IPS-18a (cell line): ENCODE data around the gene LMF1.
A peak's percentile ranks its signal among the peaks of the same experiment; 100 is the strongest.

Experiments
- H3K27ac ChIP-seq: one replicate; pipeline ENCODE4 v1.5.1; 2013; ENCODE audit warnings: low read length
- H3K27me3 ChIP-seq: one replicate; pipeline ENCODE4 v1.6.1; 2013; ENCODE audit warnings: mild to moderate bottlenecking, low read length; ENCODE audit not compliant: control insufficient read depth, insufficient read depth
- H3K36me3 ChIP-seq: one replicate; pipeline ENCODE4 v1.6.1; 2013; ENCODE audit warnings: low read depth, low read length; ENCODE audit not compliant: control insufficient read depth
- H3K4me1 ChIP-seq: one replicate; pipeline ENCODE4 v1.6.1; 2013; ENCODE audit warnings: low read depth, low read length; ENCODE audit not compliant: control insufficient read depth
- H3K4me3 ChIP-seq: one replicate; pipeline ENCODE4 v1.5.1; 2013; ENCODE audit warnings: low read length
- H3K9ac ChIP-seq: one replicate; pipeline ENCODE4 v1.6.1; 2013; ENCODE audit warnings: mild to moderate bottlenecking, low read length, moderate library complexity
- H3K9me3 ChIP-seq: one replicate; pipeline ENCODE4 v1.6.1; 2013; ENCODE audit warnings: low read depth, low read length; ENCODE audit not compliant: control insufficient read depth

Gene LMF1

GRCh38 chr16:999677-1000076 lies 28.9 kb upstream of the LMF1 start:
- Histone ChIP-seq H3K36me3 (no peaks in the 10 kb centered on the region), H3K9ac (no peak overlapping the region), H3K4me3 (no peak overlapping the region), H3K4me1 (no peaks in the 10 kb centered on the region), H3K27ac (no peak overlapping the region), H3K9me3 (peaks cover 9% of the 10 kb centered on the region), H3K27me3 (peaks cover 6% of the 10 kb centered on the region)

GRCh38 chr16:998615-999014 lies 27.8 kb upstream of the LMF1 start:
- peaks cover 9% of the 10 kb centered on the region for H3K9me3 ChIP-seq
- peaks cover 6% of the 10 kb centered on the region for H3K27me3 ChIP-seq
- no peak overlapping the region for H3K9ac ChIP-seq

GRCh38 chr16:998211-998610 lies 27.4 kb upstream of the LMF1 start:
- no peak overlapping the region for H3K9ac ChIP-seq
- H3K4me3 ChIP-seq = no peak overlapping the region
- H3K36me3 ChIP-seq = no peaks in the 10 kb centered on the region
- H3K27me3 ChIP-seq = peaks cover 6% of the 10 kb centered on the region
- no peaks in the 10 kb centered on the region for H3K4me1 ChIP-seq
- peaks cover 9% of the 10 kb centered on the region for H3K9me3 ChIP-seq
- no peak overlapping the region for H3K27ac ChIP-seq

More at GRCh38 chr16:998615-999014, 27.8 kb upstream of the LMF1 start:
- no peak overlapping the region for H3K27ac ChIP-seq
- H3K36me3 ChIP-seq = no peaks in the 10 kb centered on the region
- no peak overlapping the region for H3K4me3 ChIP-seq
- no peaks in the 10 kb centered on the region for H3K4me1 ChIP-seq

- peak overlapping the region; percentile 34 for H3K4me3 ChIP-seq
- peaks cover 9% of the 10 kb centered on the region for H3K9me3 ChIP-seq
- no peak overlapping the region for H3K9ac ChIP-seq
- H3K36me3 ChIP-seq = no peaks in the 10 kb centered on the region
- H3K27ac ChIP-seq = no peak overlapping the region
- H3K27me3 ChIP-seq = peaks cover 6% of the 10 kb centered on the region
- H3K4me1 ChIP-seq = no peaks in the 10 kb centered on the region
Observed at GRCh38 chr16:997440-998051, 26.8 kb upstream of the LMF1 start.

GRCh38 chr16:996681-997080 lies 25.9 kb upstream of the LMF1 start:
- Histone ChIP-seq H3K27me3 (peaks cover 6% of the 10 kb centered on the region), H3K36me3 (no peaks in the 10 kb centered on the region), H3K4me3 (no peak overlapping the region), H3K4me1 (no peaks in the 10 kb centered on the region), H3K9me3 (peaks cover 9% of the 10 kb centered on the region), H3K27ac (no peak overlapping the region), H3K9ac (no peak overlapping the region)

- H3K27me3 ChIP-seq = peaks cover 6% of the 10 kb centered on the region
- no peaks in the 10 kb centered on the region for H3K4me1 ChIP-seq
Observed at GRCh38 chr16:995783-996182, 25.0 kb upstream of the LMF1 start.

GRCh38 chr16:995087-995486 lies 24.3 kb upstream of the LMF1 start:
- no peak overlapping the region for H3K27ac ChIP-seq
- H3K4me3 ChIP-seq = no peak overlapping the region
- H3K27me3 ChIP-seq = peaks cover 6% of the 10 kb centered on the region
- H3K9ac ChIP-seq = no peak overlapping the region
- H3K4me1 ChIP-seq = no peaks in the 10 kb centered on the region
- peaks cover 9% of the 10 kb centered on the region for H3K9me3 ChIP-seq
- H3K36me3 ChIP-seq = no peaks in the 10 kb centered on the region

More at GRCh38 chr16:995783-996182, 25.0 kb upstream of the LMF1 start:
- Histone ChIP-seq H3K9ac (no peak overlapping the region), H3K36me3 (no peaks in the 10 kb centered on the region), H3K4me3 (no peak overlapping the region), H3K27ac (no peak overlapping the region), H3K9me3 (peaks cover 9% of the 10 kb centered on the region)

- no peaks in the 10 kb centered on the region for H3K36me3 ChIP-seq
- H3K4me3 ChIP-seq = no peak overlapping the region
- H3K27me3 ChIP-seq = peaks cover 6% of the 10 kb centered on the region
- no peak overlapping the region for H3K9ac ChIP-seq
- H3K9me3 ChIP-seq = peaks cover 9% of the 10 kb centered on the region
- no peak overlapping the region for H3K27ac ChIP-seq
- no peaks in the 10 kb centered on the region for H3K4me1 ChIP-seq
Observed at GRCh38 chr16:993731-994130, 22.9 kb upstream of the LMF1 start.

GRCh38 chr16:991773-992172 lies 21.0 kb upstream of the LMF1 start:
- Histone ChIP-seq H3K36me3 (no peaks in the 10 kb centered on the region), H3K9me3 (peaks cover 9% of the 10 kb centered on the region), H3K27ac (no peak overlapping the region), H3K9ac (no peak overlapping the region), H3K27me3 (peaks cover 6% of the 10 kb centered on the region), H3K4me3 (no peak overlapping the region), H3K4me1 (no peaks in the 10 kb centered on the region)

- Histone ChIP-seq H3K27ac (no peak overlapping the region), H3K27me3 (peaks cover 2% of the 10 kb centered on the region)
Observed at GRCh38 chr16:991345-991744, 20.6 kb upstream of the LMF1 start.

GRCh38 chr16:990516-991291 lies 19.9 kb upstream of the LMF1 start:
- Histone ChIP-seq H3K4me3 (no peak overlapping the region), H3K9me3 (peaks cover 6% of the 10 kb centered on the region), H3K27ac (no peak overlapping the region), H3K4me1 (no peaks in the 10 kb centered on the region), H3K36me3 (no peaks in the 10 kb centered on the region), H3K27me3 (no peaks in the 10 kb centered on the region), H3K9ac (no peak overlapping the region)

More at GRCh38 chr16:991345-991744, 20.6 kb upstream of the LMF1 start:
- Histone ChIP-seq H3K36me3 (no peaks in the 10 kb centered on the region), H3K4me1 (no peaks in the 10 kb centered on the region), H3K9ac (no peak overlapping the region), H3K9me3 (peaks cover 9% of the 10 kb centered on the region), H3K4me3 (no peak overlapping the region)

GRCh38 chr16:989354-989814 lies 18.6 kb upstream of the LMF1 start:
- H3K9me3 ChIP-seq = no peaks in the 10 kb centered on the region
- H3K36me3 ChIP-seq = no peaks in the 10 kb centered on the region
- no peaks in the 10 kb centered on the region for H3K4me1 ChIP-seq
- no peak overlapping the region for H3K9ac ChIP-seq
- no peaks in the 10 kb centered on the region for H3K27me3 ChIP-seq
- no peak overlapping the region for H3K27ac ChIP-seq
- H3K4me3 ChIP-seq = no peak overlapping the region
